Lower lobe of right lung (tissue), 2 donors: ENCODE measurements around the gene LYPD8. TPM values are rescaled to one million over a fixed set of nuclear protein-coding genes. Genes with fewer than 3 reads are reported as not detected.

ENCODE experiments used
- ATAC-seq, 2 donors: fragments of 200-7000 bp; cut with Tn5 transposase; one replicate each; pipeline ENCODE4 v1.9.1; 2020 to 2022; ENCODE audit warnings: mild to moderate bottlenecking in 2 of 2, moderate library complexity in 2 of 2
- DNase-seq: peaks from one replicate; pipeline ENCODE4 v3.0.0-alpha.2; 2020
- H3K27ac ChIP-seq: fragments of 200-600 bp; one replicate; pipeline ENCODE4 v1.8.0; 2022
- H3K27me3 ChIP-seq: fragments of 200-600 bp; one replicate; pipeline ENCODE4 v1.8.0; 2022; ENCODE audit warnings: low read depth
- H3K36me3 ChIP-seq: fragments of 200-600 bp; one replicate; pipeline ENCODE4 v1.8.0; 2022; ENCODE audit warnings: mild to moderate bottlenecking
- H3K4me1 ChIP-seq: fragments of 200-600 bp; one replicate; pipeline ENCODE4 v1.8.0; 2022
- H3K4me3 ChIP-seq: fragments of 200-600 bp; one replicate; pipeline ENCODE4 v1.8.0; 2022; ENCODE audit warnings: mild to moderate bottlenecking
- H3K9me3 ChIP-seq: fragments of 200-600 bp; one replicate; pipeline ENCODE4 v1.8.0; 2022
- CTCF ChIP-seq: fragments of 200-600 bp; IDR thresholded peaks from one replicate; pipeline ENCODE4 v1.8.0; 2022; ENCODE audit warnings: antibody characterized with exemption, mild to moderate bottlenecking
- intact Hi-C: fragments of 100-400 bp; cut with DNase I; formaldehyde crosslinking; loops from one replicate; pipeline ENCODE4 v1.11.0; 2022
- total RNA-seq: library from RNA; stranded (reverse); fragmentation: NEBNext Ultra II Directional; extraction: Animal tissue kit (Norgen Biotek cat#: 25700); gene quantifications from one replicate; pipeline ENCODE4 v1.2.1, GENCODE V29; 2021
- donor health status: DM: no; HTN: yes; CAD: no; lungs with severe emphysema.

The LYPD8 gene
- total RNA-seq, 1 donor from 2014 or later = not detected

GRCh38 chr1:248787430-248787829 lies 31.9 kb upstream of the LYPD8 start:
- DNase-seq = no peak
- H3K4me1 ChIP-seq = no peaks in the 10 kb centered on the region
- intact Hi-C loops = no loop called here
- no peak overlapping the region for H3K27ac ChIP-seq
- TF ChIP-seq CTCF = no peak
- no peaks in the 10 kb centered on the region for H3K9me3 ChIP-seq
- H3K27me3 ChIP-seq = no peaks in the 10 kb centered on the region
- no peaks in the 10 kb centered on the region for H3K36me3 ChIP-seq
- H3K4me3 ChIP-seq = no peak overlapping the region
- no peak for ATAC-seq

- no peak overlapping the region for H3K27ac ChIP-seq
- no peaks in the 10 kb centered on the region for H3K4me1 ChIP-seq
- H3K36me3 ChIP-seq = no peaks in the 10 kb centered on the region
- H3K4me3 ChIP-seq = no peak overlapping the region
- intact Hi-C loops = no loop called here
- DNase-seq (no peak), ATAC-seq (peak; percentile 39 to 68)
- H3K9me3 ChIP-seq = no peaks in the 10 kb centered on the region
- TF ChIP-seq CTCF = no peak
- no peaks in the 10 kb centered on the region for H3K27me3 ChIP-seq
Observed at GRCh38 chr1:248786156-248786555, 30.6 kb upstream of the LYPD8 start.

DNA sequence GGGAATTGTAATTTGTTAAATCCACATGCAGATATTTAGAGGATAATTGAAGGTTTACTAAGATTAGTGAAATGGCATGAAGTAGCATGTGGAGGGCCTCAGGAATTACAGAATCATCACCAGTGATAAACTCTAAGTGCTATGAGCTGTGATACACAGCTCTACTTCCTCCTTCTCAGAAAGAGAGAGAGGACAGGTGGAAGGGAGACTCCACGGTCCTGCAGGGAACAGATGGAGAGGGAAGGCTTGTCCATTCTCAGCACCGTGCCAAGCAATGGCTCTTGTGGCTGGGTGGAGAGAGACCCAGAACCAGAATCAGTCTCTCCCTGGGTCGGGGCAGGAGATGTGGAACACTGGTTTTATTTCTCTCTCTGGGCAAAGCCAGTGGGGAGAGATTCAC lies 27.8 kb upstream of the LYPD8 start:
- Histone ChIP-seq H3K27ac (no peak overlapping the region), H3K4me3 (no peak overlapping the region), H3K36me3 (no peaks in the 10 kb centered on the region), H3K27me3 (no peaks in the 10 kb centered on the region), H3K9me3 (no peaks in the 10 kb centered on the region), H3K4me1 (no peaks in the 10 kb centered on the region)
- no peak for DNase-seq
- no peak for TF ChIP-seq CTCF
- intact Hi-C loops = no loop called here
- ATAC-seq = no peak

DNA sequence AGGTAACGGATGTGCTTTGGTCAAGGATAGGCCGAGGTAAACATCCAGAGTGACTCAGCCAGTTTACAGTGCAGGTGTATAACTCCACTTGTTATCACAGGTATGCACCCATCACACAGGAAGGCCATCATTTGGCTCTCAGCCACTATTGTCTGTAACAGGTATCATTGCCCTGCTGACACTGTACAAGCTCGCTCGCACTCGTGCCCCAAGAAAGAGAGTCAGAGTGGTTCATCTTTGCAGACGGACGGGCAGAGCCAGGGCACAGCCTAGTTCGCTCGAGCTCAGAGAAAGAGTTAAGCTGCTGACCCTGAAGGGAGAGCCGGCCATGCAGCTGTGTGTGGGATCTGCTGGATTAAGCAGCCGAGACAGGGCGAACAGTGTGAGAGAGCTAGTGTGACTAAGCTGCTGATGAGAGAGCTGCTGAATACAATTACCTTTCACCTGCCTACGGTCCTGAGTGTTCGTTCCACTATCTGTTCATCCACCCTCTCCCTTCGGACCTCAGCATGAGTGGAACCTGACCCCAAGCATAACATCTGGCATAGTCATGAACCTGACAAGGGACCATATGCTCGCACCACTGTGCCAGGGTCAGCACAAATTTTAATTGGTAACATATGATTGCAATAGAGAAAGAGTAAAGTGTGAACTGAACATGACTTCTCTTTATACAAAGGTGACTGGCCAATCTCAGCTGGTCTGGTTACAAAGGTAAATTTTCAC lies 27.0 kb upstream of the LYPD8 start:
- H3K27me3 ChIP-seq = no peaks in the 10 kb centered on the region
- no peaks in the 10 kb centered on the region for H3K9me3 ChIP-seq
- no peak overlapping the region for H3K27ac ChIP-seq
- intact Hi-C loops = no loop called here
- no peak overlapping the region for H3K4me3 ChIP-seq
- ATAC-seq = no peak
- DNase-seq = no peak
- TF ChIP-seq CTCF = no peak
- no peaks in the 10 kb centered on the region for H3K36me3 ChIP-seq
- no peaks in the 10 kb centered on the region for H3K4me1 ChIP-seq

DNA sequence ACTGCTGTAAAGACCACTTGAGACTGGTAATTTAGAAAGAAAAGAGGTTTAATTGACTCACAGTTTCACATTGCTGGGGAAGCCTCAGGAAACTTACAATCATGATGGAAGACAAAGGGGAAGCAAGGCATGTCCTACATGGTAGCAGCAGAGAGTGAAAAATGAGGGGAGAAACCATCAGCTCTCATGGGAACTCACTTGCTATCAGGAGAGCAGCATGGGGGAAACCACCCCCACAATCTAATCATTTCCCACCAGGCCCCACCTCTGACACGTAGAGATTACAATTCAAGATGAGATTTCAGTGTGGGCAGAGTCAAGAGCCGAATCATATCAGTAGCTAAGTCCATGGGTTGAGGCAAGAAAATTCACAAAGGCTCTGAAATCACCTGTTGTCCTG lies 23.8 kb upstream of the LYPD8 start:
- no peaks in the 10 kb centered on the region for H3K27me3 ChIP-seq
- no peaks in the 10 kb centered on the region for H3K4me1 ChIP-seq
- DNase-seq = no peak
- no peak overlapping the region for H3K27ac ChIP-seq
- ATAC-seq = no peak
- H3K4me3 ChIP-seq = no peak overlapping the region
- intact Hi-C loops = no loop called here
- no peaks in the 10 kb centered on the region for H3K9me3 ChIP-seq
- TF ChIP-seq CTCF = no peak
- H3K36me3 ChIP-seq = no peaks in the 10 kb centered on the region
